ENCODE measurements around the gene HOXA9. TPM values are rescaled to one million over a fixed set of nuclear protein-coding genes. Genes with fewer than 3 reads are reported as not detected.
A peak's percentile ranks its signal among the peaks of the same experiment; 100 is the strongest.

The HOXA9 gene
- total RNA-seq, 2 donors from 2014 or later: 14.7 to 57.0 TPM

- peak; percentile 80 for DNase-seq (ENCODE audit: low spot score)
- no peaks in the 10 kb centered on the region for H3K27me3 ChIP-seq (replicated peaks; ENCODE audit: insufficient read depth)
- H3K4me1 ChIP-seq (replicated peaks): no peaks in the 10 kb centered on the region
- intact Hi-C loops (cut with DNase I): no loop called here
- peak within 1 kb of the TSS; percentile 40 for H3K4me3 ChIP-seq
- 39% methylated on average over 79 of the region's 86 CpGs for WGBS
- H3K27ac ChIP-seq: peak within 1 kb of the TSS; percentile 62 to 72
- no peaks in the 10 kb centered on the region for H3K9me3 ChIP-seq
- H3K36me3 ChIP-seq: no peaks in the 10 kb centered on the region
- TF ChIP-seq POLR2AphosphoS5 (IDR thresholded peaks at IDR 0.05) (peak; percentile 77), CTCF (IDR thresholded peaks at IDR 0.05) (peak in 3 of 4 experiments; percentile 70 to 91 (median 82)), POLR2A (IDR thresholded peaks at IDR 0.05) (peak; percentile 66)
Measured at GRCh38 chr7:27143023-27143949, 22.1 kb downstream of the HOXA9 start, which contains the start of gene HOXA5. HOXA5 (minus strand) TSS chr7:27143681; CDS start chr7:27143607, 74 bp downstream.

DNA sequence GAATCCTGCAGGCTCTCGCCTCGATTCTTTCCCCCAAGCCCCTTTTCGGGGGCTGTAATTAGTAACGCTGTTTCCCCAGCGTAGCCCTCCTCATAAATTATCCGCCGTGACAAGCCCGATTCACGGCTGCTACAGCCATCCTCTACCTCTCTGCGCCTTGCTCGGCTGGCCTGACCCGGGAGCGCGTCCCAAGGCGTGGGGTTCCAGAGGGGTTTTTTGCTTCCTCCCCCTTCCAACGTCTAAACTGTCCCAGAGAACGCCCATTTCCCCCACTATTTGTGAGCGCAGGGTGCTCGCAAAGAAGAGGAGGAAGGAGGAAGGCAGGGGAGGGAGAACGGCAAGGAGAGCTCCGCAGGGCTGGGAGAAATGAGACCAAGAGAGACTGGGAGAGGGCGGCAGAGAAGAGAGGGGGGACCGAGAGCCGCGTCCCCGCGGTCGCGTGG lies 22.7 kb downstream of the HOXA9 start:
- DNase-seq (ENCODE audit: low spot score): no peak
- Histone ChIP-seq H3K27ac (peak overlapping the region; percentile 62 to 72), H3K36me3 (no peaks in the 10 kb centered on the region), H3K9me3 (no peaks in the 10 kb centered on the region), H3K4me3 (peak overlapping the region; percentile 40), H3K4me1 (replicated peaks) (no peaks in the 10 kb centered on the region), H3K27me3 (replicated peaks; ENCODE audit: insufficient read depth) (no peaks in the 10 kb centered on the region)
- TF ChIP-seq POLR2AphosphoS5 (IDR thresholded peaks at IDR 0.05): no peak
- no peak for TF ChIP-seq POLR2A (IDR thresholded peaks at IDR 0.05)
- no peak for TF ChIP-seq CTCF (IDR thresholded peaks at IDR 0.05)
- intact Hi-C loops (cut with DNase I): no loop called here
- 41% methylated on average over 29 of the region's 29 CpGs for WGBS

DNA sequence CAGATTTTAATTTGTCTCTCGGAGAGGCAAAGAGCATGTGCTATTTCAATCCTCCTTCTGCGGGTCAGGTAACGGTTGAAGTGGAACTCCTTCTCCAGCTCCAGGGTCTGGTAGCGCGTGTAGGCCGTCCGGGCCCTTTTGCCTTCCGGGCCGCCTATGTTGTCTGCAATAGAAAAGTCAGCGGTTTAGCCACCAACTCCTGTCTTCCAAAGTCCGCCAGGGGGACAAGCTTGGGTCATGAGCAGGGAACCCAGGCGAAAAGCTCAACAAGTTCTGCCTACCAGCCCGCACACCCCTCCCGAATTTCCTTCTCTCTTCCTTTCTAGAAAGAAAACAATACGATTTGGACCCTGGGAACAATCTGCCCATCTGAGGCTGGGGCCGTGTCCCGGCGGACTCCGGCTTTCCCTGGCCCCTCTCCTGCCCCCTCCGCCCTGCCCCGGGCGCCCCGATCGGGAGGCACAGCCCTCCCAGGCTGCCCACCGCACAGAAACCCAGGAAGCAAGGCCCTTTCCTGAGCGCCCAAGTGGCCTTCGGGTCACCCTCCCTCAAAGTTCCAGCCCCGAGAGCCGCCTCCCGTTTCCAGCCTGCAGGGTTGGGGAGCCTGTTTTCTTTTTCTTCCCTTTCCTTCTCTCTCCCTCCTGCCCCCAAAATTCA lies 23.3 kb downstream of the HOXA9 start:
- intact Hi-C loops (cut with DNase I): no loop called here
- WGBS: 74% methylated on average over 30 of the region's 30 CpGs
- Histone ChIP-seq H3K4me3 (peak overlapping the region; percentile 40), H3K9me3 (no peaks in the 10 kb centered on the region), H3K27ac (no peak overlapping the region), H3K4me1 (replicated peaks) (no peaks in the 10 kb centered on the region), H3K27me3 (replicated peaks; ENCODE audit: insufficient read depth) (no peaks in the 10 kb centered on the region), H3K36me3 (no peaks in the 10 kb centered on the region)
- no peak for DNase-seq (ENCODE audit: low spot score)
- no peak for TF ChIP-seq POLR2A (IDR thresholded peaks at IDR 0.05)

DNA sequence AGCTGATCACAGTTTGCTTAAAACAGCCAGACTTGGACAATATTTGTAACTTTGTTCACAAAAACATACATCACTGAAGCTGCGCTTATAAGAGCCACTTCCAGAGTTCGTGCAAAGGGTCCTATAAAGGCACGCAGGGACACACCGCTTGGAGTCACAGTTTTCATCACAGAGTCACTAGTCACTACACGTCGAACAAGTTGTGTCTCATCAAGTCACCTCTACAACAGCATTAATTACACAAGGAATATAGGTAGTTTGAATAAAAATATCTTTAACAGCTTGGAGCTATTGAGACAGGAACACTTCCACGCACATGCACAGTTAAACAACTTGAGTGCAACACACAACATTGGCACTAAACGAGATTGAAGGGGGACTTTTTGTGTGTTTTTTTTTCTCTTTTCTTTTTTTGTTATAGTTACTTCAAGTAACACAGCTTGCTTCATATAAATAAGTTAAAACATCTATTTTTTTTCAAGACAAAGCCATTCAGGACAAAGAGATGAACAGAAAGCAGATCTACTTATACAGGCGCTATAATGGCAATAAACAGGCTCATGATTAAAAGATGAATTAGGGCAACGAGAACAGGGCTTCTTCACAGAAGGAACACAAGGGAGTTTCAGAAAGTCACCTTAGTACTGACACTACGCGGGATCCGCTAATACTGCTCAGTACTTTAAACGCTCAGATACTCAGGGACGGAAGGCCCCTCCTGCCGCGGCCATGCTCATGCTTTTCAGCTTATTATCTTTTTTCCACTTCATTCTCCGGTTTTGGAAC lies 24.0 kb downstream of the HOXA9 start:
- intact Hi-C loops (cut with DNase I): no loop called here
- no peak for TF ChIP-seq POLR2A (IDR thresholded peaks at IDR 0.05)
- no peak for TF ChIP-seq POLR2AphosphoS5 (IDR thresholded peaks at IDR 0.05)
- TF ChIP-seq CTCF (IDR thresholded peaks at IDR 0.05): no peak
- no peak for DNase-seq (ENCODE audit: low spot score)
- Histone ChIP-seq H3K4me1 (replicated peaks) (no peaks in the 10 kb centered on the region), H3K27ac (no peak overlapping the region), H3K36me3 (no peaks in the 10 kb centered on the region), H3K9me3 (no peaks in the 10 kb centered on the region), H3K4me3 (no peak overlapping the region), H3K27me3 (replicated peaks; ENCODE audit: insufficient read depth) (no peaks in the 10 kb centered on the region)
- WGBS: 89% methylated on average over 18 of the region's 18 CpGs
